HepG2 (cell line): ENCODE data around the gene UBE2L6. TPM values are rescaled to one million over a fixed set of nuclear protein-coding genes. Genes with fewer than 3 reads are reported as not detected.

Experiments used
- ARID5B ChIP-seq: IDR thresholded peaks from 2 replicates; pipeline ENCODE4 v1.4.0; 2020; ENCODE audit warnings: mild to moderate bottlenecking, missing genetic modification reagents
- ATAD3A ChIP-seq: sonication (generic); formaldehyde crosslinking; IDR thresholded peaks from 2 replicates; pipeline ENCODE4 v1.4.0; 2020; ENCODE audit warnings: missing genetic modification reagents
- HMGXB4 ChIP-seq, 2 experiments: sonication (generic) in 1 of 2; formaldehyde crosslinking in 1 of 2; IDR thresholded peaks; 2 replicates each; pipeline versions ENCODE4 v1.4.0 to v1.6.1; 2018 to 2020; ENCODE audit warnings: missing genetic modification reagents in 2 of 2, borderline replicate concordance in 1 of 2, low read depth in 1 of 2, mild to moderate bottlenecking in 1 of 2, missing biosample characterization in 1 of 2
- KDM2A ChIP-seq: sonication (generic); formaldehyde crosslinking; IDR thresholded peaks from 2 replicates; pipeline ENCODE4 v1.4.0; 2020; ENCODE audit warnings: low read depth, missing genetic modification reagents, borderline replicate concordance
- KDM3A ChIP-seq: IDR thresholded peaks from 2 replicates; pipeline ENCODE4 v1.6.1; 2018; ENCODE audit warnings: low read depth, missing compliant biosample characterization
- MED1 ChIP-seq: sonication (generic); formaldehyde crosslinking; IDR thresholded peaks from 2 replicates; pipeline ENCODE4 v1.4.0; 2020; ENCODE audit warnings: missing genetic modification reagents
- MYNN ChIP-seq: sonication (generic); formaldehyde crosslinking; IDR thresholded peaks from 2 replicates; pipeline ENCODE4 v1.4.0; 2020; ENCODE audit warnings: mild to moderate bottlenecking, low read depth, missing genetic modification reagents
- NRL ChIP-seq: sonication (generic); formaldehyde crosslinking; IDR thresholded peaks from 2 replicates; pipeline ENCODE4 v1.5.0; 2020; ENCODE audit warnings: missing genetic modification reagents, mild to moderate bottlenecking, moderate library complexity, borderline replicate concordance
- RXRB ChIP-seq: IDR thresholded peaks from 2 replicates; pipeline ENCODE4 v1.6.1; 2016; ENCODE audit warnings: borderline replicate concordance, missing genetic modification reagents, missing compliant biosample characterization
- SMAD3 ChIP-seq: sonication (generic); formaldehyde crosslinking; IDR thresholded peaks from 2 replicates; pipeline ENCODE4 v1.4.0; 2020; ENCODE audit warnings: missing genetic modification reagents
- TRAFD1 ChIP-seq: sonication (generic); formaldehyde crosslinking; IDR thresholded peaks from 2 replicates; pipeline ENCODE4 v1.5.1; 2020; ENCODE audit warnings: missing genetic modification reagents, mild to moderate bottlenecking, borderline replicate concordance
- ZFP91 ChIP-seq: sonication (generic); formaldehyde crosslinking; IDR thresholded peaks from 2 replicates; pipeline ENCODE4 v1.9.0; 2022; ENCODE audit warnings: missing genetic modification reagents, mild to moderate bottlenecking, borderline replicate concordance
- ZNF430 ChIP-seq: sonication (generic); formaldehyde crosslinking; IDR thresholded peaks from 2 replicates; pipeline ENCODE4 v1.9.0; 2021; ENCODE audit warnings: mild to moderate bottlenecking, missing genetic modification reagents
- ZNF432 ChIP-seq: sonication (generic); formaldehyde crosslinking; IDR thresholded peaks from 2 replicates; pipeline ENCODE4 v1.5.0; 2020; ENCODE audit warnings: missing genetic modification reagents, mild to moderate bottlenecking, borderline replicate concordance
- ZNF496 ChIP-seq: sonication (generic); formaldehyde crosslinking; IDR thresholded peaks from 2 replicates; pipeline ENCODE4 v1.8.1; 2023; ENCODE audit warnings: mild to moderate bottlenecking, moderate library complexity, missing genetic modification reagents; ENCODE audit not compliant: insufficient replicate concordance
- ZNF589 ChIP-seq: sonication (generic); formaldehyde crosslinking; conservative IDR thresholded peaks from 2 replicates; pipeline ENCODE4 v1.8.0; 2022; ENCODE audit warnings: mild to moderate bottlenecking, moderate library complexity, missing genetic modification reagents
- polyA plus RNA-seq, 8 experiments: library from polyadenylated mRNA; depleted of rRNA in 3 of 8; stranded (reverse) in 7 of 8; unstranded in 1 of 8; fragments of >200 nt; fragmentation: Illumina TruSeq in 4 of 8; extraction: Trizol in 4 of 8; gene quantifications; 2 replicates each; pipeline versions ENCODE4 v1.2.1 to v1.2.3, GENCODE V29; 2011 to 2016; ENCODE audit warnings: low read depth in 4 of 8, missing spikeins in 1 of 8, mixed read lengths in 1 of 8; ENCODE audit not compliant: insufficient read depth in 1 of 8
- total RNA-seq, 5 experiments: library from RNA; depleted of rRNA; stranded (reverse); fragments of >200 nt; fragmentation: Illumina TruSeq; extraction: Trizol; gene quantifications; 2 replicates each; pipeline ENCODE4 v1.2.3, GENCODE V29; 2016; ENCODE audit warnings: low read depth in 1 of 5
- TF ChIP-seq, protein P1 (sequence below): sonication (generic); formaldehyde crosslinking; IDR thresholded peaks from 2 replicates; pipeline ENCODE4 v1.9.0; 2021; ENCODE audit warnings: missing genetic modification reagents, mild to moderate bottlenecking, borderline replicate concordance

UBE2L6 gene
- total and polyA plus RNA-seq, 2 of the 13 experiments (the other 11 are each of a cell fraction or from before 2014, with no cell fraction given), result 30.3 to 30.4 TPM

GRCh38 chr11:57515332-57516060, 52.0 kb downstream of the UBE2L6 start, which contains the start of gene SLC43A1 (continued):
- 0 out of 2 replicates have a peak, but pooled peaks have one; percentile 39 for TF ChIP-seq RXRB
- TF ChIP-seq, protein P1, sequence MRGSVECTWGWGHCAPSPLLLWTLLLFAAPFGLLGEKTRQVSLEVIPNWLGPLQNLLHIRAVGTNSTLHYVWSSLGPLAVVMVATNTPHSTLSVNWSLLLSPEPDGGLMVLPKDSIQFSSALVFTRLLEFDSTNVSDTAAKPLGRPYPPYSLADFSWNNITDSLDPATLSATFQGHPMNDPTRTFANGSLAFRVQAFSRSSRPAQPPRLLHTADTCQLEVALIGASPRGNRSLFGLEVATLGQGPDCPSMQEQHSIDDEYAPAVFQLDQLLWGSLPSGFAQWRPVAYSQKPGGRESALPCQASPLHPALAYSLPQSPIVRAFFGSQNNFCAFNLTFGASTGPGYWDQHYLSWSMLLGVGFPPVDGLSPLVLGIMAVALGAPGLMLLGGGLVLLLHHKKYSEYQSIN (CRISPR knock-in tag), result 0 out of 2 replicates have a peak, but pooled peaks have one; percentile 9
- TF ChIP-seq SMAD3, result peak; percentile 57; the same call in 1 of the 2 replicates
- TF ChIP-seq ZNF432, result no peak
- TF ChIP-seq ZFP91 (CRISPR knock-in tag), result peak; percentile 67; the same call in 1 of the 2 replicates
- no peak for TF ChIP-seq ATAD3A (CRISPR knock-in tag)
- no peak for TF ChIP-seq MYNN (CRISPR knock-in tag)
- 0 out of 2 replicates have a peak, but pooled peaks have one; percentile 40 for TF ChIP-seq KDM3A (CRISPR knock-in tag)
- TF ChIP-seq ZNF589 (CRISPR knock-in tag), result no peak
- 0 out of 2 replicates have a peak, but pooled peaks have one; percentile 26 for TF ChIP-seq NRL
- no peak for TF ChIP-seq ZNF496
- peak; percentile 28; the same call in 1 of the 2 replicates for TF ChIP-seq TRAFD1 (CRISPR knock-in tag)
- peak; percentile 67 for TF ChIP-seq ARID5B
- TF ChIP-seq KDM2A (CRISPR knock-in tag), result peak; percentile 84; the same call in 1 of the 2 replicates
- TF ChIP-seq ZNF430 (CRISPR knock-in tag), result no peak
- TF ChIP-seq HMGXB4 (CRISPR knock-in tag; IDR thresholded peaks at IDR 0.05; ENCODE audit: borderline replicate concordance in 1 of 2, low read depth in 1 of 2), result peak; percentile 33 to 43; a peak in 2 of 4 replicates
- TF ChIP-seq MED1 (CRISPR knock-in tag), result peak; percentile 66
